ENCODE data around the gene ARHGAP23.

Gene ARHGAP23

GRCh38 chr17:38397227-38397626 is 31.0 kb upstream of the ARHGAP23 start:
- TF ChIP-seq RARB (CRISPR knock-in tag; IDR thresholded peaks at IDR 0.05) (no peak), BACH2 (CRISPR knock-in tag; IDR thresholded peaks at IDR 0.05; ENCODE audit: borderline replicate concordance) (no peak), PPARA (CRISPR knock-in tag; IDR thresholded peaks at IDR 0.05; ENCODE audit: borderline replicate concordance) (no peak), PATZ1 (CRISPR knock-in tag; IDR thresholded peaks at IDR 0.05; ENCODE audit: borderline replicate concordance) (no peak), GLIS3 (CRISPR knock-in tag; IDR thresholded peaks at IDR 0.05) (no peak), ISL1 (CRISPR knock-in tag; IDR thresholded peaks at IDR 0.05) (no peak), ZNF8 (CRISPR knock-in tag; IDR thresholded peaks at IDR 0.05) (no peak)
- ATAC-seq, result no peak

- no peak for ATAC-seq
- TF ChIP-seq ZFP3 (CRISPR knock-in tag; IDR thresholded peaks at IDR 0.05), result no peak
- no peak for TF ChIP-seq TSHZ2 (CRISPR knock-in tag; IDR thresholded peaks at IDR 0.05)
- no peak for TF ChIP-seq CSDC2 (CRISPR knock-in tag; IDR thresholded peaks at IDR 0.05)
- no peak for TF ChIP-seq RARB (CRISPR knock-in tag; IDR thresholded peaks at IDR 0.05)
- no peak for TF ChIP-seq ESRRG (CRISPR knock-in tag; IDR thresholded peaks at IDR 0.05)
- no peak for TF ChIP-seq ZNF8 (CRISPR knock-in tag; IDR thresholded peaks at IDR 0.05)
- no peak for TF ChIP-seq ZNF70 (CRISPR knock-in tag; IDR thresholded peaks at IDR 0.05)
- no peak for TF ChIP-seq OSR1 (CRISPR knock-in tag; IDR thresholded peaks at IDR 0.05)
- no peak for TF ChIP-seq PPARA (CRISPR knock-in tag; IDR thresholded peaks at IDR 0.05; ENCODE audit: borderline replicate concordance)
- no peak for TF ChIP-seq POU6F1 (CRISPR knock-in tag; IDR thresholded peaks at IDR 0.05; ENCODE audit: borderline replicate concordance, low read depth)
- no peak for TF ChIP-seq ZFP30 (CRISPR knock-in tag; IDR thresholded peaks at IDR 0.05)
- no peak for TF ChIP-seq PATZ1 (CRISPR knock-in tag; IDR thresholded peaks at IDR 0.05; ENCODE audit: borderline replicate concordance)
Observed at GRCh38 chr17:38400286-38400685, 28.0 kb upstream of the ARHGAP23 start.

- no peak; the same call in 1 of the 3 replicates for ATAC-seq
- TF ChIP-seq OSR1 (CRISPR knock-in tag; IDR thresholded peaks at IDR 0.05), result no peak
- TF ChIP-seq POU6F1 (CRISPR knock-in tag; IDR thresholded peaks at IDR 0.05; ENCODE audit: borderline replicate concordance, low read depth), result no peak
- peak; percentile 67; the same call in 1 of the 2 replicates for TF ChIP-seq TCF4 (CRISPR knock-in tag; IDR thresholded peaks at IDR 0.05; ENCODE audit: borderline replicate concordance)
- TF ChIP-seq ARNTL (CRISPR knock-in tag; IDR thresholded peaks at IDR 0.05; ENCODE audit: borderline replicate concordance, low read depth), result no peak
- no peak for TF ChIP-seq ZNF8 (CRISPR knock-in tag; IDR thresholded peaks at IDR 0.05)
- no peak for TF ChIP-seq CSRNP3 (CRISPR knock-in tag; IDR thresholded peaks at IDR 0.05)
- no peak for TF ChIP-seq PPARA (CRISPR knock-in tag; IDR thresholded peaks at IDR 0.05; ENCODE audit: borderline replicate concordance)
Observed at GRCh38 chr17:38401459-38401858, 26.8 kb upstream of the ARHGAP23 start.

All from SK-N-SH treated with all-trans-retinoic acid at 6 μM for 48 hours (cell line).